GM15510 (cell line): ENCODE measurements around the gene LAMB3.

Source experiments
- POLR2A ChIP-seq: IDR thresholded peaks from 3 replicates; pipeline ENCODE4 v1.6.1; 2011; ENCODE audit warnings: borderline replicate concordance; ENCODE audit not compliant: insufficient read length; ENCODE audit errors: extremely low read depth

Gene LAMB3

DNA sequence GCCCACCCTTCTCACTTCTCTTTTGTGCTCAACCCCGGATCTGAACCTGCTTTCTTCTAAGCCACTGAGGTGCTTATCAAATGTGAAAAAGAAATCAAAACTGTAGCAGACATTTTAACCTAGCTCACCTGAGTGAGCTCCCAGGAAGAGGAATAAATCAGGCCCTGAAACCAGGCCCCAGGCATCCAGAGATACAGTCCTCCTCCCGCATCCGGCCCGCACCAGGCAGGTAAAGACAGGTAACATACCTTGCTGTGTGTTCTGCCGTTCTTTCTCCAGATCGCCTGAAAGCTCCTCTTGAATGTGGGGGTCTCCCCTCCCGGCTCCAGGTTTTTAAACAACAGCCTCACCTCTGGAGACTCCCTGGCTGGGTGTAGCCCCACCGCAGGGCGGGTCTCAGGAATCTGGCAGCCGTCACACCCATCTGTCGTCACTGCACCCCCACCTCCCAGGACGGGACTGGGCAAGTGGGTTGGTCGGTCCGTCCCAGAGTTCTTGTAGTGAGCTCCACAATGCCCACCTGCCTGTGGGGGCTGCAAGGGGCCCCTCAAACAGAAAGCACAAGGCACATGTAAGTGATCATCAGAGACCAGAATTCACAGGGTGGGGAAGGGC, at the start of gene LAMB3:
TSS of gene LAMB3 (minus strand) at position 305 of the 615 bp plus-strand sequence. CDS start 1,481 bp downstream, outside the sequence.
- TF ChIP-seq POLR2A: no peak

DNA sequence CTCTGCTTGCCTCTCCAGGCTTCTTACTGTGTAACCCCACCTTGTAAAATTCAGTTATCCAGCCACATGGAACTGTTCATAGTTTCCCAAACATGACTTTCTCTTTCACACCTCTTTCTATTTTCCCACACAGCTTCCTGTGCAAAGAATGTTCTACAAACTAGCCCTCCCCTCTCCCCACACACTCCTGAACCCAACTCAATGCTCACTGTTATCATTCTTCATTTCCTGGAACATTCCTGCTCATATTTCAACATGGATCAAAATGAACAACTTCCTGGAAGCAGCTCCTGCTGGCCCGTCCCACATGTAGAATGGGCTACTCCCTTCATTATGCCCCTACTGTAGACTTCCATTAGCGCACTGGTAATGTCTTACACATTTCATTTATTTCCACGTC, 44.9 kb upstream of the LAMB3 start:
- no peak for TF ChIP-seq POLR2A

DNA sequence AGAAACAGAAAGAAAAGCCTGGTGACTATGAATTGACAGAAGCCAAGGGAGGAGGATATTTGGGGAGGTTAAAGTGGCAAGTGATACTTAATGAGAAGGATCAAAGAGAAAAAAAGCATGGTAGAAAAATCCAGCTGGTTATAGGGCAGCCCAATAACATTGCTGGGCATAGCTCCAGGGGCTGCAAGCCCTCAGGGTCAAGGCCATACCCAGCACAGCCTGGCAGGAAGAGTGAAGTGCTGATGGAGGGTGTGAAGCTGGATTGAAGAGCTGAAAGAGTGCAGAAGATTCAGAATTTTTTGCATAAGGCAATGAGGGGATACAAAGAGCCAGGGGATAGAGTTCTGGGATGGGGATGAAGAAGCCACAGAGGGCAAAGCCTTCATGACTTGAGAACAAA, 44.4 kb upstream of the LAMB3 start:
- no peak for TF ChIP-seq POLR2A

DNA sequence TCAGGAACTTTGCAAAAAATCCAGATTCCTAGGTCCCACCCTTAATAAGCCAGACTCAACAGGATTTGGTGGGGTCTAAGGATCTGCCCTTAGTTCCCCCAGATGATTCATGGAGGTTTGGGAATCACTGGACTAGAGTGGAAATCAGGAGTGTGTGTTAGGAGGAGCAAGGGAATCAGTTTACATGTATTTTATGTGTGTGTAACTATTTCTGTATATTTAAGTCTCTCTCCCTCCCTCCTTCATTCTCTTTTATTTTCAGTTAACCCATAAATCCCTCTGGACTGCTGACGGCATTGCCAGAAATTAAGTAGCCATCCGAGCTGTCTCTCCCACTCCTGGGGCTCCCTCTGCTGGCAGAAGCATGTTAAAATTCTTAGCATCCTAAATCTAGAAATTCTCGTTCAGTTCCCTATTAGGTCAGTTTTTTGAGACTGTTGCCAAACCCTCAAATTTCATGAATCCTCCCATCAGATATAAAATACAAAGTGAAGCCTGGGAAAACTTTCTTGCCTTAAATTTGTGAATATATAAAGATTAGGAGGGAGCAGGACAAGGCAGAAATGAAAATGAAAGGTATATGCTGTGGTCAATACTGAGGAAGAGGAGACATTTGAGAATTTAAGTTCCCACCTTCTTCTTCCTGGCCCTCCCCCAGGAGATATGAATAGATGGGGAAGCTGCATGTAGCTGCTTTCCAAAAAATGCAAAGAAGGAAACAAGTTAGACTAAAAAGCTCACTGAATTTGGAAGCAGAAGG, 40.7 kb upstream of the LAMB3 start:
- TF ChIP-seq POLR2A: no peak

DNA sequence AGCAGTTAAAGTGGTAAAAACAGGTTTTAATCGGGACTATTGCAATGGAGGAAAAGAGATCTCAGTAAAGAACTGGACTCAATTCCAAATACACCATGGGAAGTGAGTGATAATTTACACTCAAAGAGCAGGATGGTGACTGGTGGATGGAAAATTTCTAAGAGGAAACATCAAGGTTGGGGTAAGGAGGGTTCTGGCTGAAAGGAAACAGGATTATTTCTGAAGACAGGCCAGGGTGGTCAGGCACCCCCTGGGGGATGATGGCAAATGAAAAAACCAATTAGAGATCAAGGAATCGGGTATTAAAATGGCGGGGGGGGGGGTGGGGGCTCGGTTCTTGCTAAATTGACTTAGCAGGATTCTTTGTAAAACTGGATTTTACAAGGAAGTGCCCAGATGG, 40.1 kb upstream of the LAMB3 start:
- TF ChIP-seq POLR2A: no peak

DNA sequence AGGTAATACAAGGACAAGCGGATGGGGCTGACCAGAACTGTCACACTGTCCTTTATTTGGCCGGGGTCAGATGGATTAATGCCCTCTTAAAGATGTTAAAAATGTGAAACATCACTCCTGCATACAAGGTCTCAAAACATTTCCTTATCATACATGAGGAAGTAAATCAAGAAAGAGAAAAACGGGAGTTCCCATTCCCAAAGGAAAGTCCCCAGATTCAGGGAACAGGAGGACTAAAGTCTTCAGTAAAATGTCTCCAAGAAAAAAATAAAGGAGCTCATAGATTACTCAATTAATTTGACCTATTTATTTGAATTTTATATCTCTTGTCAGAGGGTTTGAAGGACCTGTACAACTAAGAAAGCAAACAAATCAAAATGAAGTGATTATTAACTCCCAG, 39.0 kb upstream of the LAMB3 start:
- TF ChIP-seq POLR2A: no peak

DNA sequence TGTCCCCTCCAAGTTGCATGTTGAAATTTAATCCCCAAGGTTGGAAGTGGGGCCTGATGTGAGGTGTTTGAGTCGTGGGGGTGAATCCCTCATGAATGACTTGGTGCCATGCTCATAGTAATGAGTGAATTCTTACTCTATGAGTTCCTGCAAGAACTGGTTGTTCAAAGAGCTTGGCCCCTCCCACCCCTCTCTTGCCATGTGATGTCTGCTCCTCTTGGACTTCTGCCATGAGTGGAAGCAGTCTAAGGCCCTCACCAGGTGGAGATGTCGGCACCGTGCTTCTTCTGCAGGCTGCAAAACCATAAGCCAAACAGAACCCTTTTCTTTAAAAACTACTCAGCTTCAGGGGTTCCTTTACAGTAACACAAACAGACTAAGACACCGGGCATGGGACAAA, 37.3 kb upstream of the LAMB3 start:
- no peak for TF ChIP-seq POLR2A

DNA sequence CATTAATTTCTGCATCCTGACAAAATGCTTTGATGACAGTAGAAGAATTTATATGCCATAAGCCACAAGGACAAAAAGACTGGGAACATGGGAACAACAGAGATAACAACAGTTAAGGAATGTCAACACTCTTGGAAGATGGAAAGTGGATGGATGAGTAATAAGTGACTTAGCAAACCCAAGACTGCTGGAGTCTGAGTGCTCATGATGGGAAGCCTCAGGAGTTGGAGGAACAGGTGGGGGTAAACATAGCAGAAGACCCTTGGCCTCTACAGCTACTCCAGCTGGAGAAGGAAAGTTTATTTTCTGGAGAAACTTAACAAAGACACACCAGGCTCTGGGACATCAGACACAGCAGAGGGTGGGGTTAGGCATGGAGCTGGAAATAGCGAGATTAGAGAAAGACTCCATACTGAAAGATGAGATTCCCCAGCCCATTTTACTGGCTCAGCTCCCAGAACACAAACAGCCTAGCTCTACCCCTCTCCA, 36.6 kb upstream of the LAMB3 start:
- no peak for TF ChIP-seq POLR2A

DNA sequence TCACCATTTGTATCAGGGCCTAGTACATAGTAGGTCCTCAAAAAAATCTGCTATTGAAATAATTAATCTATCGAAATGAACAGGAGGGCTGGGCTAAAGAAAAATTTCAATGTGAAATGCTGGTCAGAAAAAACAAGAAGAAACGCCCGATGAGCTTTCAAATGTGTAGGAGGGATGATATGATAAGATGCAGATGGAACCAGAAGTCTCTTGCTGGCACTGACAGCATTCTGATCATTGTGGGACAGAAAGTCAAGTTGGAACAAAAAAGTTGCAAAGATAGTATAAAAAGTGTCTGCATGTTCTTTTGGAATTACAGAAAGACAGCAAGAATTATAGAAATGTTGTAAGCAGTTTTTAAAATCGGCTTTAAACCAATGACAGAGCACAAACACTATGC, 34.1 kb upstream of the LAMB3 start:
- TF ChIP-seq POLR2A: no peak

DNA sequence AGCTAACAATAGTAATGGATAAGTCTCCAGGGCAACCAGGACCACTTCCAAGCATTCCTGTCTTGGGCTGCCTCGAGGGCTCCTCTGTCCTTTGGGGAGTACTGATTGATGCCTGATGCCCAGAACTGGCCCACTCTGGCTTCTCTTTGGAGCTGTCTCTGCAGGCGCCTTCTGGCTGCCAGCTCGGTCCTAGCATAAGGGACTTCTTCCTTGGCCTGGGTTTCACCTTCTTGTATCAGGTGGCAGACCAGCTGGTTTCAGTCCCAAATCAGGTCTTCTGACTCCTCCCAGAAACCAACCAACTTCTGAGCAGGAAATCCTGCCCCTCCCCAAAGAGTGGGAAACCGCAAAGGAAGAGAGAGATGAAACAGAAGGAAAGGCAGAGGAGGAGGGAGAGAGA, 33.6 kb upstream of the LAMB3 start:
- no peak for TF ChIP-seq POLR2A

DNA sequence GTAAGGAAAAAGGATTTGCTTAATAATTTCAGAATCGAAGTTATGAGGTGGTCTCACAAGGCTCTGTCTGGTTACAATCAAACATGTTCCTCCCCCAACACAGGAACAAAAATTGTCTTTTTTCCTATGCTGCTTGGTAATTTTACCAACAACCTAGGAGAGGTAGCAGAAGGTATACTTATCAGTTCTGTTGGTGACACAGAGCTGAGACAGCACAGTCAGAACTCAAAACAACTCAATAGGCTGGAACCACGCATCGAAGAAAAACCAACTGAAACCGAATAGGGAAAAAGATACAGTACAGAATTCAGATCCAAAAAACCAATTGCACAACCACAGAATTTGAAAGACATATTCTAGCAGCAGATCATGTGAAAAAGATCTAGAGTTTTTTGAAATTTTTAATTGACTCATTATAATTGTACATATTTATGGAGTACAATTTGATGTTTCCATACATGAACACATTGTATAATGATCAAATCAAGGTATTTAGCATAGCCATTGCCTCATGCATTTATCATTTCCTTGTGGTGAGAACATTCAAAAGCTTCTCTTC, 26.8 kb upstream of the LAMB3 start:
- TF ChIP-seq POLR2A: no peak

DNA sequence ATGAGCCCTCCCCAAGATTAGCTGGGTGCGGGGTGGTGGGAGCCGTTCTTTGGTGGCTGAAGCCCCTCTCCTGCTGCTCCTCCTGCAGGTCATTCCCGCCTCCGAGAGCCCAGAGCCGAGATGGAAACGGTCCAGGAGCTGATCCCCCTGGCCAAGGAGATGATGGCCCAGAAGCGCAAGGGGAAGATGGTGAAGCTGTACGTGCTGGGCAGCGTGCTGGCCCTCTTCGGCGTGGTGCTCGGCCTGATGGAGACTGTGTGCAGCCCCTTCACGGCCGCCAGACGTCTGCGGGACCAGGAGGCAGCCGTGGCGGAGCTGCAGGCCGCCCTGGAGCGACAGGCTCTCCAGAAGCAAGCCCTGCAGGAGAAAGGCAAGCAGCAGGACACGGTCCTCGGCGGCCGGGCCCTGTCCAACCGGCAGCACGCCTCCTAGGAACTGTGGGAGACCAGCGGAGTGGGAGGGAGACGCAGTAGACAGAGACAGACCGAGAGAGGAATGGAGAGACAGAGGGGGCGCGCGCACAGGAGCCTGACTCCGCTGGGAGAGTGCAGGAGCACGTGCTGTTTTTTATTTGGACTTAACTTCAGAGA, 23.4 kb upstream of the LAMB3 start:
- no peak for TF ChIP-seq POLR2A

DNA sequence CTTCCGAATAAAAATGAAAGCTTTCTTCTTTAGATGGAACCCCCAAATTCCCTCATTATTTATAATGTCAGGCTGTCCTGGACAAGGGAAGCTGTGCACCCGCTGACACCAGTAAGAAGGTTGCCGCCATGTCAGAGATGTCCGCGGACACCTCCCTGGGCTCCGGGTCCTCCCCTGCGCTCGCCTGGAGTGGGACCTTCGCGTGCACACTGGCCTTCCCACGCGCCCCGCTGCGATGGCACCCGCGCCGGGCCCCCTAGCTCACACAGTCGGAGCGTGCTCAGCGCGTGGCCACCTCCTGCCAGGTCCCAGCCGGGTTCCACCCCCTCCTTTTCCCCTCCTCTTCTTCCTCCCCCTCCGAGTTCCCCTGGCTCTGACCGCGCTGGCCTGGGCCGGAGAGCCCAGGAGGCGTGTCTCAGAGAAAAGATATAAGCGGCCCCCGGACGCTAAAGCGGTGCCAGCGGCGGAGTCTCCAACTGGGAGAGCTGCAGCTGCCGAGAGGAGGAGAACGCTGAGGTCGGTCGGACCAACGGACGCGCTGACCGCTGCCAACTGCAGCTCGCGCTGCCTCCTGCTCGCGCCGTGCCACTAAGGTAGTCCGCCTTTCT, 22.8 kb upstream of the LAMB3 start, which contains the start of gene G0S2:
TSS of gene G0S2 (plus strand) at position 456 of the 608 bp plus-strand sequence. CDS start 273 bp downstream, outside the sequence.
- no peak for TF ChIP-seq POLR2A

DNA sequence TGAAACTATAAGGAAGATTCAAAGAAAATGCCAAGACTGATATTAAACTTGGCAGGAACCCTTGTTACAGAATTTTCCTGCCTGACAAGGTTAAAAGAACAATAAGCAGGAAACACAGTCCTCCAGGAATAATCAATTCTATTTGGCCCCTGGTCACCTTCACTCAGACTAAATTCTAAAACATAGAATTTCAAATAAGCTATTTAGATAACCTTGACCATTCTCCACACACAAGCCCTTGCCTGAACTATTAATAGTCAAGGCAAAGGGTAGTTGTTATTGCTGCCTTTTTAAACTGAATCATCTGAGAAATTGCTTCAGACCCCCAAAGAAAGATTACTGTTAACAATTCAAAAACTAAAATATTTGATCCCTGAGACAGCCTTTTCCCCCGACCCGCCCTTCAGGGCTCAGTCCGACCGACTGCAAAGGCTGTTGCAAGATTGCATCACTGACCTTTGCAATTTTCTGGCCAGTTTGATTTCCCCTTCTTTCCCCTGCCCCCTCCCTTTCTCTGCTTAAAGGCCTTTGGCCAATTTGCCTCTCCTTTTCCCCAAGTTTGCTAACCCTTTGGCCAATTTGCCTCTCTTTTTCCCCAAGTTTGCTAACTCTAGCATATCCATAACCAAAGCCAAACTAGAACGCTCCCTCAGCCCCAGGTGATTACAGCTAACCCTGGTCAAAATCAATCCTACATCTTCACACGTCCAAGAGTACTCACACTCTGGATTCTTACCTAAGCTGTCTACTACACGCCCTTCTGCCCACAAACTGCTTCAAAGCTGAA, 21.6 kb upstream of the LAMB3 start:
- no peak for TF ChIP-seq POLR2A
